HEK293 (cell line): ENCODE results near the gene UBE2D3.

Experiments
- CTCF ChIA-PET: fragments of 350-600 bp; formaldehyde crosslinking; extraction: SDS; loops from one replicate; lab custom pipeline; 2021; ENCODE audit warnings: antibody characterized with exemption; lab: Yijun Ruan, JAX
- POLR2A ChIA-PET: fragments of 300-600 bp; formaldehyde crosslinking; extraction: SDS; loops from one replicate; lab custom pipeline; 2020; ENCODE audit warnings: antibody characterized with exemption, inconsistent platforms; lab: Yijun Ruan, JAX
- H3K27ac ChIP-seq: fragments of 200-500 bp; sonication (Bioruptor generic); 2 replicates; pipeline ENCODE4 v1.5.1; 2014; ENCODE audit warnings: low read depth, low read length, control low read depth, inconsistent platforms; ENCODE audit errors: extremely low read depth
- H3K36me3 ChIP-seq, 2 experiments: fragments of 200-500 bp in 1 of 2; sonication (Bioruptor generic) in 1 of 2; 1 replicate in 1 of 2; 2 replicates in 1 of 2; pipeline ENCODE4 v1.5.1; 2014 to 2017; ENCODE audit warnings: inconsistent platforms in 2 of 2, low read length in 2 of 2; ENCODE audit not compliant: control insufficient read depth in 2 of 2, insufficient read depth in 1 of 2
- H3K4me1 ChIP-seq: fragments of 200-500 bp; sonication (Bioruptor generic); 2 replicates; pipeline ENCODE4 v1.5.1; 2014; ENCODE audit warnings: mild to moderate bottlenecking, low read length, inconsistent platforms; ENCODE audit not compliant: control insufficient read depth, insufficient read depth
- H3K4me3 ChIP-seq: 2 replicates; pipeline ENCODE4 v1.5.1; 2011; ENCODE audit warnings: low read depth, mild to moderate bottlenecking, control low read depth, low read length, moderate library complexity
- H3K9me3 ChIP-seq: fragments of 200-500 bp; sonication (Bioruptor generic); 2 replicates; pipeline ENCODE4 v1.5.1; 2014; ENCODE audit warnings: low read depth, low read length, inconsistent platforms; ENCODE audit not compliant: control insufficient read depth, insufficient read depth
- EGR2 ChIP-seq: fragments of 450-650 bp; formaldehyde crosslinking; IDR thresholded peaks from 2 replicates; pipeline ENCODE4 v1.5.1; 2016; ENCODE audit warnings: low read depth, missing biosample characterization, missing genetic modification characterization
- HOXA7 ChIP-seq: sonication (generic); formaldehyde crosslinking; IDR thresholded peaks from 2 replicates; pipeline ENCODE4 v1.8.1; 2022; ENCODE audit warnings: missing genetic modification reagents, borderline replicate concordance
- IKZF3 ChIP-seq: fragments of 450-650 bp; IDR thresholded peaks from 2 replicates; pipeline ENCODE4 v1.5.0; 2018; ENCODE audit warnings: missing biosample characterization, mild to moderate bottlenecking, missing genetic modification characterization, moderate library complexity
- KLF7 ChIP-seq: fragments of 450-650 bp; formaldehyde crosslinking; IDR thresholded peaks from 2 replicates; pipeline ENCODE4 v1.5.1; 2016; ENCODE audit warnings: missing biosample characterization, missing genetic modification characterization, borderline replicate concordance
- OVOL3 ChIP-seq: fragments of 450-650 bp; formaldehyde crosslinking; IDR thresholded peaks from 2 replicates; pipeline ENCODE4 v1.5.1; 2016; ENCODE audit warnings: missing biosample characterization, missing genetic modification characterization
- SCRT1 ChIP-seq: fragments of 450-650 bp; formaldehyde crosslinking; IDR thresholded peaks from 2 replicates; pipeline ENCODE4 v1.5.1; 2016; ENCODE audit warnings: missing biosample characterization, missing genetic modification characterization, borderline replicate concordance
- SCRT2 ChIP-seq: fragments of 450-650 bp; formaldehyde crosslinking; IDR thresholded peaks from 2 replicates; pipeline ENCODE4 v1.5.1; 2016; ENCODE audit warnings: missing biosample characterization, missing genetic modification characterization
- ZNF155 ChIP-seq: fragments of 450-650 bp; formaldehyde crosslinking; IDR thresholded peaks from 2 replicates; pipeline ENCODE4 v1.5.1; 2016; ENCODE audit warnings: missing biosample characterization, missing genetic modification characterization
- ZNF16 ChIP-seq: fragments of 450-650 bp; formaldehyde crosslinking; IDR thresholded peaks from 2 replicates; pipeline ENCODE4 v1.5.1; 2016; ENCODE audit warnings: low read depth, missing biosample characterization, missing genetic modification characterization
- ZNF18 ChIP-seq: fragments of 450-650 bp; formaldehyde crosslinking; IDR thresholded peaks from 2 replicates; pipeline ENCODE4 v1.5.1; 2016; ENCODE audit warnings: missing biosample characterization, missing genetic modification characterization
- ZNF24 ChIP-seq: fragments of 450-650 bp; formaldehyde crosslinking; IDR thresholded peaks from 2 replicates; pipeline ENCODE4 v1.5.1; 2016; ENCODE audit warnings: missing biosample characterization, missing genetic modification characterization
- ZNF335 ChIP-seq: fragments of 450-650 bp; formaldehyde crosslinking; conservative IDR thresholded peaks from 2 replicates; pipeline ENCODE4 v1.5.1; 2016; ENCODE audit warnings: missing biosample characterization, missing genetic modification characterization
- ZNF350 ChIP-seq: fragments of 450-650 bp; formaldehyde crosslinking; IDR thresholded peaks from 2 replicates; pipeline ENCODE4 v1.5.0; 2017; ENCODE audit warnings: missing biosample characterization, mild to moderate bottlenecking, missing genetic modification characterization
- ZNF394 ChIP-seq: fragments of 450-650 bp; formaldehyde crosslinking; IDR thresholded peaks from 2 replicates; pipeline ENCODE4 v1.5.1; 2016; ENCODE audit warnings: missing biosample characterization, missing genetic modification characterization, mild to moderate bottlenecking, moderate library complexity, borderline replicate concordance
- ZNF513 ChIP-seq: fragments of 450-650 bp; IDR thresholded peaks from 2 replicates; pipeline ENCODE4 v1.5.1; 2018; ENCODE audit warnings: missing biosample characterization, missing genetic modification characterization
- ZNF548 ChIP-seq: fragments of 450-650 bp; formaldehyde crosslinking; IDR thresholded peaks from 2 replicates; pipeline ENCODE4 v1.5.1; 2016; ENCODE audit warnings: missing biosample characterization, missing genetic modification characterization
- ZNF610 ChIP-seq: fragments of 450-650 bp; formaldehyde crosslinking; IDR thresholded peaks from 2 replicates; pipeline ENCODE4 v1.5.1; 2016; ENCODE audit warnings: missing biosample characterization, missing genetic modification characterization, borderline replicate concordance
- ZNF664 ChIP-seq: fragments of 450-650 bp; formaldehyde crosslinking; IDR thresholded peaks from 2 replicates; pipeline ENCODE4 v1.5.1; 2016; ENCODE audit warnings: missing biosample characterization, missing genetic modification characterization
- ZNF747 ChIP-seq: fragments of 450-650 bp; formaldehyde crosslinking; IDR thresholded peaks from 2 replicates; pipeline ENCODE4 v1.5.1; 2016; ENCODE audit warnings: missing biosample characterization, missing genetic modification characterization
- ZNF768 ChIP-seq: fragments of 450-650 bp; formaldehyde crosslinking; IDR thresholded peaks from 2 replicates; pipeline ENCODE4 v1.5.1; 2018; ENCODE audit warnings: missing biosample characterization, mild to moderate bottlenecking, missing genetic modification characterization
- ZNF785 ChIP-seq: fragments of 450-650 bp; formaldehyde crosslinking; IDR thresholded peaks from 2 replicates; pipeline ENCODE4 v1.5.1; 2016; ENCODE audit warnings: missing biosample characterization, missing genetic modification characterization
- ZNF791 ChIP-seq: fragments of 450-650 bp; formaldehyde crosslinking; IDR thresholded peaks from 2 replicates; pipeline ENCODE4 v1.5.1; 2016; ENCODE audit warnings: missing biosample characterization, missing genetic modification characterization
- TF ChIP-seq, protein P1 (sequence below): fragments of 450-650 bp; formaldehyde crosslinking; IDR thresholded peaks from 2 replicates; pipeline ENCODE4 v1.5.1; 2017; ENCODE audit warnings: missing biosample characterization, missing genetic modification characterization
- TF ChIP-seq, protein P2 (sequence below): fragments of 450-650 bp; formaldehyde crosslinking; IDR thresholded peaks from 2 replicates; pipeline ENCODE4 v1.5.1; 2016; ENCODE audit warnings: missing biosample characterization, missing genetic modification characterization, borderline replicate concordance

UBE2D3 gene

GRCh38 chr4:102758241-102759160, 68.8 kb downstream of the UBE2D3 start:
- CTCF ChIA-PET = interaction anchor here (0.6 to 1.2 kb wide), 2 partner anchors 8 to 328 kb away, joined by 3 to 5 read pairs; no protein-coding TSS in a partner anchor

GRCh38 chr4:102757681-102758080, 69.7 kb downstream of the UBE2D3 start:
- Histone ChIP-seq H3K9me3 (no peaks in the 10 kb centered on the region), H3K36me3 (no peaks in the 10 kb centered on the region), H3K4me1 (no peaks in the 10 kb centered on the region; the same call in 1 of the 2 replicates), H3K4me3 (no peak overlapping the region), H3K27ac (no peak overlapping the region)
- TF ChIP-seq SCRT1 (no peak), ZNF394 (tag by site-specific recombination) (no peak), ZNF155 (no peak), ZNF747 (tag by site-specific recombination) (no peak), ZNF664 (tag by site-specific recombination) (no peak), ZNF18 (no peak)
- ChIA-PET POLR2A (no interaction called here), CTCF (no interaction called here)

More at GRCh38 chr4:102758241-102759160, 68.8 kb downstream of the UBE2D3 start:
- no peaks in the 10 kb centered on the region for H3K36me3 ChIP-seq
- H3K27ac ChIP-seq = no peak overlapping the region
- POLR2A ChIA-PET = no interaction called here
- no peaks in the 10 kb centered on the region for H3K9me3 ChIP-seq
- H3K4me3 ChIP-seq = no peak overlapping the region
- H3K4me1 ChIP-seq = no peaks in the 10 kb centered on the region; the same call in 1 of the 2 replicates
- TF ChIP-seq ZNF24 (tag by site-specific recombination) (no peak), SCRT2 (no peak), EGR2 (tag by site-specific recombination) (no peak), ZNF335 (tag by site-specific recombination) (no peak)
- TF ChIP-seq, protein P1, sequence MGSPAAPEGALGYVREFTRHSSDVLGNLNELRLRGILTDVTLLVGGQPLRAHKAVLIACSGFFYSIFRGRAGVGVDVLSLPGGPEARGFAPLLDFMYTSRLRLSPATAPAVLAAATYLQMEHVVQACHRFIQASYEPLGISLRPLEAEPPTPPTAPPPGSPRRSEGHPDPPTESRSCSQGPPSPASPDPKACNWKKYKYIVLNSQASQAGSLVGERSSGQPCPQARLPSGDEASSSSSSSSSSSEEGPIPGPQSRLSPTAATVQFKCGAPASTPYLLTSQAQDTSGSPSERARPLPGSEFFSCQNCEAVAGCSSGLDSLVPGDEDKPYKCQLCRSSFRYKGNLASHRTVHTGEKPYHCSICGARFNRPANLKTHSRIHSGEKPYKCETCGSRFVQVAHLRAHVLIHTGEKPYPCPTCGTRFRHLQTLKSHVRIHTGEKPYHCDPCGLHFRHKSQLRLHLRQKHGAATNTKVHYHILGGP (tag by site-specific recombination) = 0 out of 2 replicates have a peak, but pooled peaks have one; percentile 41

DNA sequence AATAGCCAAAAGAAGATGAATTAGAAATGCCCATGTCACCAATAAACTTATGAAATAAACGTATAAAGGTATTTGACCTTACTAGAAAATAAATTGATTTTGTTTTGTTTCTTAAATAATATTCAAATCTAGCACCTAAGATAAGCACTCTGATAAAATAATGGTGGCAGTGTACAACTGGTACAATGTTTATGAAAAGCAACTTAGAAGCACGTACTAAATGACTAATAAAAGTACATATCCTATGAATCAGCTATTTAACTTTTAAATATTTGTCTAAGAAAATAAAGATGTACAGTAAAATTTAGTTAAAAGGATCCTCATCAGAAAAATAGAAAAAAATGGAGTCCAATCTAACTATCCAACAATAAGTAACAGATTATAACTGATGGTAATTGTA, 73.3 kb downstream of the UBE2D3 start:
- H3K9me3 ChIP-seq = no peaks in the 10 kb centered on the region
- ChIA-PET CTCF (no interaction called here), POLR2A (no interaction called here)
- H3K27ac ChIP-seq = no peak overlapping the region
- H3K36me3 ChIP-seq = peaks cover 0 to 19% of the 10 kb centered on the region in 2 experiments; a peak in 1 of 3 replicates
- no peak overlapping the region for H3K4me3 ChIP-seq
- no peaks in the 10 kb centered on the region; the same call in 1 of the 2 replicates for H3K4me1 ChIP-seq
- TF ChIP-seq ZNF768 (tag by site-specific recombination) (no peak), ZNF610 (tag by site-specific recombination) (no peak), ZNF350 (tag by site-specific recombination) (no peak), ZNF513 (tag by site-specific recombination) (no peak), OVOL3 (tag by site-specific recombination) (no peak), ZNF791 (tag by site-specific recombination) (no peak), ZNF785 (tag by site-specific recombination) (no peak), IKZF3 (no peak), KLF7 (tag by site-specific recombination) (no peak), ZNF548 (tag by site-specific recombination) (no peak), ZNF16 (no peak), HOXA7 (no peak)
- TF ChIP-seq, protein P2, sequence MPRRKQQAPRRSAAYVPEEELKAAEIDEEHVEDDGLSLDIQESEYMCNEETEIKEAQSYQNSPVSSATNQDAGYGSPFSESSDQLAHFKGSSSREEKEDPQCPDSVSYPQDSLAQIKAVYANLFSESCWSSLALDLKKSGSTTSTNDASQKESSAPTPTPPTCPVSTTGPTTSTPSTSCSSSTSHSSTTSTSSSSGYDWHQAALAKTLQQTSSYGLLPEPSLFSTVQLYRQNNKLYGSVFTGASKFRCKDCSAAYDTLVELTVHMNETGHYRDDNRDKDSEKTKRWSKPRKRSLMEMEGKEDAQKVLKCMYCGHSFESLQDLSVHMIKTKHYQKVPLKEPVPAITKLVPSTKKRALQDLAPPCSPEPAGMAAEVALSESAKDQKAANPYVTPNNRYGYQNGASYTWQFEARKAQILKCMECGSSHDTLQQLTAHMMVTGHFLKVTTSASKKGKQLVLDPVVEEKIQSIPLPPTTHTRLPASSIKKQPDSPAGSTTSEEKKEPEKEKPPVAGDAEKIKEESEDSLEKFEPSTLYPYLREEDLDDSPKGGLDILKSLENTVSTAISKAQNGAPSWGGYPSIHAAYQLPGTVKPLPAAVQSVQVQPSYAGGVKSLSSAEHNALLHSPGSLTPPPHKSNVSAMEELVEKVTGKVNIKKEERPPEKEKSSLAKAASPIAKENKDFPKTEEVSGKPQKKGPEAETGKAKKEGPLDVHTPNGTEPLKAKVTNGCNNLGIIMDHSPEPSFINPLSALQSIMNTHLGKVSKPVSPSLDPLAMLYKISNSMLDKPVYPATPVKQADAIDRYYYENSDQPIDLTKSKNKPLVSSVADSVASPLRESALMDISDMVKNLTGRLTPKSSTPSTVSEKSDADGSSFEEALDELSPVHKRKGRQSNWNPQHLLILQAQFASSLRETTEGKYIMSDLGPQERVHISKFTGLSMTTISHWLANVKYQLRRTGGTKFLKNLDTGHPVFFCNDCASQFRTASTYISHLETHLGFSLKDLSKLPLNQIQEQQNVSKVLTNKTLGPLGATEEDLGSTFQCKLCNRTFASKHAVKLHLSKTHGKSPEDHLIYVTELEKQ (tag by site-specific recombination) = no peak
